ENCODE data around the gene GLI3.

Gene GLI3

GRCh38 chr7:42105554-42106358, 131.3 kb downstream of the GLI3 start:
- no peak for DNase-seq (ENCODE audit: low spot score)

- no peak for DNase-seq (ENCODE audit: low spot score)
Observed at GRCh38 chr7:42104694-42105093, 132.3 kb downstream of the GLI3 start.

- no peak for DNase-seq (ENCODE audit: low spot score)
Observed at GRCh38 chr7:42104231-42104630, 132.8 kb downstream of the GLI3 start.

DNA sequence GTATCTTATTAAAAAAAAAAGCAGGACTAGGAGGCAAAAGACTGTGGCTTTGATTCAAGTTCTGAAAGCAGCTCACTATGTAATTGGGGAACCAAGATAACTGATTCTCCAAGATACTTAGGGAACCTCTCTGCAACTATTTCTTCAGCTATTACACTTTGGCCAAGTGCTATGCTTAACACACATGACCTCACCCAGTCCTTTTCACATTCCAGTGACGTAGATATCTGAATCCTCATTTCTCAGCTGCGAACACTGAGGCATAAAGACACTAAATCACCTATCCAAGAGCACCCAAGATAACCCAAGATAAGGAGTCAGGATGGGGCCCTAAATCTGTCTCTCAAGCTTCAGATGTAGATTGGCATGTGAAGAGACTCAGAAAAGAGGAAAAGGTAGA, 133.6 kb downstream of the GLI3 start:
- no peak for DNase-seq (ENCODE audit: low spot score)

DNA sequence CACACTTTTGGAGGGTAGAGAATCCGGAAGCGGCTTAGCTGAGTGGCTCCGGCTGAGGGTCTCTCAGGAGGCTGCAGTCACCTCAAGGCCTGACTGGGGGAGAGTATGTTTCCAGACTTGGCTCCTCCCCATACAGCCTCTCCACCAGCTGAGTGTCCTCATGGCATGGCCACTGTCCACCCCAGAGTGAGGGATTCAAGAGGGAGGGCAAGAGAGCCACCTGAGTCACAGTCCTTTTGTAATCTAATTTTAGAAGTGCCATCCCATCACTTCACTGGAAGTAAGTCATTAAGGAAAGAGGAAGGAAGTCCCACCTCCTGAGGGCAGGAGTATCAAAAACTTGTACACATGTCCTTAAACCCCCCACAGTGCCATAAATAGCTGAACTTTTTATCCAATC, 134.0 kb downstream of the GLI3 start:
- DNase-seq (ENCODE audit: low spot score) = no peak

DNA sequence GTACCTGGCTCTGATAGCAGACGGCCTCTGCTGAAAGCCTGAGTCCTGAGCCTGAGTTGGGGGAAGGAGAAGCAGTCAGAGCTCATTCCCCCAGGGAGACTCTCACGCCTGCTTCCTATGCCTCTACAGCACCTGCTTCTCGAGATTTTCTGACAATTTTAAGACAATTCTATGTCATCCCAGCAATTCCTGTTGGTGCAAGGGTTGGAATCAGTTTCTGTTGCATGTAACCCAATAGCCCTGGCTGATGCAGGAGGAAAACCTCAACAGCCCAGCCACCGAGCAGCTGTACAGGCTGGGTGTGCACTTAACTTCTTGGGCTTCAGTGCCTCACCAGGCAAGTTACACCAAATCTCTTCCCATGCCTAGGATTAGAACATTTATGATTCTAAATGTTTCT, 134.7 kb downstream of the GLI3 start:
- DNase-seq (ENCODE audit: low spot score) = no peak

- DNase-seq (ENCODE audit: low spot score) = no peak
Observed at GRCh38 chr7:42100156-42100508, 136.9 kb downstream of the GLI3 start.

DNA sequence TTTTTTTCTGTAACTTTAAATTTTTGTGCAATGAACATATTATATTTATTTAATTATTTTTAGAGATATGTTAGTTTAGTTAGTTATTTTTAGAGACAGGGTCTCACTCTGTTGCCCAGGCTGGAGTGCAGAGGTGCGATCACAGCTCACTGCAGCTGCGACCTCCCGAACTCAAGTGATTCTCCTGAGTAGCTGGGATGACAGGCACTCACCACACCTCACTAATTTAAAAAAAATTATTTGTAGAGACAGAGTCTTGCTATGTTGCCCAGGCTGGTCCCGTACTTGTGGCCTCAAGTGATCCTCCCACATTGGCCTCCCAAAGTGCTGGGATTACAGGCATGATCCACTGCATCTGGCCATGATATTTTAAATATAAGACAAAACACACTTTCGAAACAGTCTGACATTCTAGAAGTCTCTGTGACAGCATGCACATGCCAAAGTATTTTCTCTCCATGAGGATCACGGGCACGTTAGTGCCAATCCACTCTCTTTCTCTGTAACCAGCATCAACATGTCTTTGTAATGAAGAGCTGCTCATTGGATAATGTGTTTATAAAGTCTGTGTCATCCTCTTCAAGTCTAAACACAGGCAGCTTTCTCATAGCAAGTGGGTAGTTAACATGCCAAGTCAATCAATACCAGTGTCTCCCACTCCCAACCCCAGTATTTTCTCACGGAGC, 137.4 kb downstream of the GLI3 start:
- no peak for DNase-seq (ENCODE audit: low spot score)

DNA sequence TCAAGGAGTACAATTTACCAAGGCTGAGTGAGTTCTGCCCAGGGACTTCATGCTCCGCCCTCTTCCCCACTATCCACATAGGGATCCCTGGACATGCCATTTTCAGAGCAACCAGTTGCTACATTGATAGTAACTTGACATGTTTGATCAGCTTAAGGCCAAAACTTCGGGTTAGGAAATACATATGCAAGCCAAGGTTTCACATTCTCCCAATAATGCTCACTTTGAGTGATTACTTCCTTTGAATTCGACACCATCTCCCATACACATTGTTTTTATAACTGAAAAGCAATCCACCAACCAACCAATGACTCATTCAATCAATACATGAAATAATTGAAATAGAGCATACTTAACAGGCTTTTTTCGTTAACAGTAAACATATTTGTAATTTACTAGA, 137.9 kb downstream of the GLI3 start:
- DNase-seq (ENCODE audit: low spot score) = no peak

- DNase-seq (ENCODE audit: low spot score) = no peak
Observed at GRCh38 chr7:42097752-42098151, 139.3 kb downstream of the GLI3 start.

DNA sequence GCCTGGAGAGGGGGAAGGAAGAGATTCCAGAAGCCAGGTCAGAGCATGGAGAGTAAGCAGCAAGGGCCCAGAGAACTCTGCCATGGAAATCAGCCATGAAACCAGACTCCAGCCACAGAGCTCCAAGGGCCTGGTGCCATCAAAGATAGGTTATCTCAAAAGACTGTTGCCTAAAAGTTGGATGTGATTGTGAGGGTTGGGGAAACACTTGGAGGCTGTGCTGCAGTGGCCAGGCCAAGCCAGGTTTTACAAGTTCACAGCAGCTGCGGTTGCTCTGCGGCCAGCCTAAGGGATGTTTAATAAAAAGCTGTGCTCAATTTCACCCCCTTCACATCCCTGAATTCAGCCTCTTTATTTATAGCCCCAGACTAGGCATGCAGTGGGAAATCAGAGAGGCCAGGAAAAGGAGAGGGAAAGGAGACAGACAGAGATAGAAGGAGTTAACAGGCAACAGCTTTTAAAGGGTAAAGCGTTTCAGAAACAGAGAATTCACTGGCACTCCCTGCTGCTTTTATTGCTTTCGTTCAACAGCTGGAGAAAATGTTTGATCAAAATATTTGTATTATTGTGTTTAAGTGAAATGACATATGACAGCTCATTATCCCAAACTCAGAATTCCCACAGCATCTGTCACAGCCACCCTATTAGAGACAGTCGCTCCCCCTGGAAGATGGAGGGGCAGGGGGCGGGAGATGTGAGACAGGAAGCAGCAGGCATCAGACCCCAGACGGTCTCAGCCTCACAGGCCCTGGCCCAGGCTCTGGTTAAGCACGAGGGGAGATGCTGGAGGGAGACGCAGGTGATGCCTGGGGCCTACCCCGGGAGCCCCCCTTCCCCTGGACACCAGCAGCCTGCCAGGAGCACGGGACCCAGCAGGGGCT, 140.1 kb downstream of the GLI3 start:
- DNase-seq (ENCODE audit: low spot score) = no peak

DNA sequence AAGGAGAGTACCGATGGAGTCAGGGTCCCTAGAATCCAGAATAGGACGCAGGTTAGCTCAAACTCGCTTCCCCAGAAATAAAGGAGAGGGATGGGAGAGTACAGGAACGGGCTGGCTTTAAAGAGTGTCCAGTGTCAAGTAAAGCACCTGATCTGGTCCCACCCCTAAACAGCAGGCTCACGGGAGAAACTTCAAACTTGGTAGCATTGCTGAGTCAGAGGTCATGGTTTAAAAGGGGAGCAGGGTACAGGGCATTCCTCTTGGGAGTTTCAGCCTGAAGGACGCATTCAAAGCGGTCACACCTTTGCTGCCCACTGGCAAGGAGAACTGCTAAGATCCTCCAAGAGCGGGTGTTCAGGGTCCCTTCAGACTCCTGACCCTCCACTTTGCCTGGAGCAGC, 140.7 kb downstream of the GLI3 start:
- DNase-seq (ENCODE audit: low spot score) = no peak

DNA sequence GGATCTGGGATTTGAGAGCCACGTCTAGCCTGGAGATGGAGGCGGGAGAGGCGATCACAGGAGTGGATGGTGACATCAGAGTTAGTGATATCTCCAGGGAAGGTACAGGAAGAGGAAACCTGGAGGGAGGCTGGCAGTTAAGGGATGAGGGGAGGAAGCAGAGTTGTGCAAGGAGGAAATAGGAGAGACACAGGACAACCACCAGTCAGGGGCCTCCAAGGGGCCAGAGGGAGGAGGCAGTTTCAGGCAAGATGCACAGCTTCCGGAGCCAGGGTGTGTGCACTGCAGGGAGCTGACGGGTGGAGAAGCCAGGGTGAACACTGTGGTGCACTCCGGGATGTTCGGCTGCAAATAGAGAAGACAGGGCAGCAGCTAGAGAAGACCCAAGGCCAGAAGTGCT, 141.2 kb downstream of the GLI3 start:
- no peak for DNase-seq (ENCODE audit: low spot score)

- no peak for DNase-seq (ENCODE audit: low spot score)
Observed at GRCh38 chr7:42093349-42093905, 143.6 kb downstream of the GLI3 start.

- no peak for DNase-seq (ENCODE audit: low spot score)
Observed at GRCh38 chr7:42091461-42092291, 145.3 kb downstream of the GLI3 start.

DNA sequence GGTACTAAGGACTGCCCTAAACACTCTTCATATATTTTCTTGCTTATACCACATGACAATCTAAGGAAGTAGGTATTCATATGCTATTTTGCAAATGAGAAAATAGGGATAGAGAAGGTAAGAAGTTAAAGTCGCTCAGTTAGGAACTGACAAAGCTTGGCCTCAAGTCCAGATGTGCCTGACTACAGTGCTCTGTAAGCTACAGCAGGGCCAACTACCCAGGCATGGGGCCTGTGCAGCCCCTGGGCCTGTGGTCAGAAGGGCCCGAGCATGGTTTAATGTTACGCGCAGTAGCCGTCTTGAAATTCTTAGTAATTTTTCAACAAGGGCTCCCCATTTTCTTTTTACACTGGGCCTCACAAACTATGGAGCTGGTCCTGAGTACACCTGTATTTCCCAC, 146.2 kb downstream of the GLI3 start:
- no peak for DNase-seq (ENCODE audit: low spot score)

DNA sequence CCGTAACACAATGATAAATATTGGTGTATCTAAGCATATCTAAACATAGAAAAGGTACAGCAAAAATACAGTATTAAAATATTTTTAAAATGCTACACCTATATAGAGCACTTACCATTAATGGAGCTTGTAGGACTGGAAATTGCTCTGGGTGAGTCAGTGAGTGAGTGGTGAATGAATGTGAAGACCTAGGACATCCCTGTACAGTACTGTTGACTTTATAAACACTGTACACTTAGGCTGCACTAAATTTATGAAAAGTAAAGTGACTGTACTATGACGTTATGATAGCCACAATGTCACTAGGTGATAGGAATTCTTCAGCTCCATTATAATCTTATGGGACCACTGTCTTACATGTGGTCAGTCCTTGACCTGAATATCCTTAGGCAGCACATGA, 147.0 kb downstream of the GLI3 start:
- no peak for DNase-seq (ENCODE audit: low spot score)

DNA sequence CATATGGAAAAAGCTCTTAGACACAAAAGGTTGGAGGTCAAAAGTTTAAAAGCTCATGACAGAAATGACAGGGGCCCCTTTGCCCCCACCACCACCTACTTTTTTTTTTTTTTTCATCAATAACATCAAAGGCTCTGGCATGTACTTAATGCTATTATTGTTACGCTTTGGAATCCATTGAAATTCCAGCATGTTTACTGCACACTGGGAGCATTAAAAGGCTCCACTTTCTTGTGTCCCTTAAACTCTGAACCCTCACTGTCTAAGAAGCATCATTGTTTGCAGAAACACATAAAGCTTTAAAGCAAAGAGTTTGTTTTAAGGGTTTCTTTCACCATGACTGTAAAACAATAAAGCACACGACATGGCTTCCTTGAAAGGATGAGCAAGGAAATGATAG, 149.4 kb downstream of the GLI3 start:
- DNase-seq (ENCODE audit: low spot score) = no peak

DNA sequence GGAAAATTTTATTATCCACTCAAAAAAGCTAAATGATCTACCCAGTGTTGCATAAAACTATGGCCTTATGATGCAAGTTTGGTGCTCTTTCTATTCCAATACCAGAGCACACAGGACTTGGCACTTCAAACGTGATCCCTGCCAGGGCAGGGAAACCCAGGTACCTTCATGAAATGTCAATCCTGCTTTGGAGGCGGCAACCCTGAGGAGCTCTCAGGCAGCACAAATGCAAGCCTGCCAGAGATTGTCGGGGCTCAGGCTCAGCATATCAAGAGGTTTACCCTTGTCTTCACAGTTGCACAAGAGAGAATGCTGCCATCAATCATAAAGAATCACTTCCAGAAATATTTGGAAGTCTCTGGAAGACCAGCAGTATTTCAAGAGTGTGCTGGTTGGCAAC, 151.5 kb downstream of the GLI3 start:
- no peak for DNase-seq (ENCODE audit: low spot score)

GRCh38 chr7:42084263-42084662, 152.7 kb downstream of the GLI3 start:
- DNase-seq (ENCODE audit: low spot score) = no peak

DNA sequence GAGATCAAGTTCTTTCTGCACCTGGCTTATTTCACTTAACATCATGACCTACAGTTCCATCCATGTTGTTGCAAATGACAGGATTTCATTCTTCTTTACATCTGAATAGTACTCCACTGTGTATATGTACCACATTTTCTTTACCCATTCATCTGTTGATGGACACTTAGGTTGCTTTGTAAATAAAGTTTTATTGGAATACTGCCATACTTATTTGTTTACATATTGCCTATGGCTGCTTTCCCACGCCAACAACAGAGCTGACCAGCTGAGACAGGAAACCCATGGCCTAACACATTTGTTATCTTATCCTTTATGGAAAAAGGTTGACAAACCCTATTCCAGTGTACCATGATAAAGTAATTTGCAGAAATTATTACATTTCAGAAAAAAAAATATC, 153.7 kb downstream of the GLI3 start:
- DNase-seq (ENCODE audit: low spot score) = no peak

GRCh38 chr7:42082144-42082543, 154.9 kb downstream of the GLI3 start:
- no peak for DNase-seq (ENCODE audit: low spot score)

All from CD4-positive, alpha-beta T cell treated with Interleukin-6 at 100 ng/mL for 8 hours (primary cell).